Activated naive CD8-positive, alpha-beta T cell treated with anti-CD3 and anti-CD28 coated beads, Interleukin-2, amount 50 U/mL, for 16 hours (primary cell): ENCODE results near the gene MSL1.
"Not testable (repeated sequence)": the region's sequence is repeated elsewhere in the genome, so short reads cannot be mapped to it uniquely, and the experiment has no call there.

Source experiments
- DNase-seq: peaks from one replicate; pipeline ENCODE4 v3.0.0-alpha.2; 2020; ENCODE audit warnings: low read depth, low spot score

The MSL1 gene

GRCh38 chr17:40124279-40125141 lies 2.7 kb downstream of the MSL1 start:
- DNase-seq, result no peak

GRCh38 chr17:40129498-40129897 lies 7.7 kb downstream of the MSL1 start:
- no peak for DNase-seq

GRCh38 chr17:40130352-40131042 lies 8.7 kb downstream of the MSL1 start:
- no peak for DNase-seq

GRCh38 chr17:40134184-40134583 lies 12.4 kb downstream of the MSL1 start:
- no peak for DNase-seq

GRCh38 chr17:40135817-40136216 lies 14.0 kb downstream of the MSL1 start:
- no peak for DNase-seq

- no peak for DNase-seq
These were observed 17.8 kb downstream of the MSL1 start for GRCh38 chr17:40139566-40140058.

- DNase-seq, result not testable (repeated sequence)
These were observed 21.4 kb downstream of the MSL1 start for GRCh38 chr17:40143166-40143565.

- no peak for DNase-seq
These were observed 23.7 kb downstream of the MSL1 start for GRCh38 chr17:40145476-40145875.

GRCh38 chr17:40148527-40148926 lies 26.8 kb downstream of the MSL1 start:
- DNase-seq, result no peak

- no peak for DNase-seq
These were observed 28.5 kb downstream of the MSL1 start for GRCh38 chr17:40150276-40150675.

- DNase-seq, result no peak
These were observed 29.7 kb downstream of the MSL1 start for GRCh38 chr17:40151414-40151963.

- DNase-seq, result no peak
These were observed 31.9 kb downstream of the MSL1 start for GRCh38 chr17:40153603-40154236.

- DNase-seq, result no peak
These were observed 36.2 kb downstream of the MSL1 start for GRCh38 chr17:40157973-40158372.

- DNase-seq, result no peak
These were observed 36.8 kb downstream of the MSL1 start for GRCh38 chr17:40158438-40159013.

- no peak for DNase-seq
These were observed 37.7 kb downstream of the MSL1 start for GRCh38 chr17:40159456-40159855.

GRCh38 chr17:40167685-40168261 lies 46.0 kb downstream of the MSL1 start:
- no peak for DNase-seq

- no peak for DNase-seq
These were observed 46.6 kb downstream of the MSL1 start for GRCh38 chr17:40168262-40168832.

- no peak for DNase-seq
These were observed 48.6 kb downstream of the MSL1 start for GRCh38 chr17:40170325-40170724.

- DNase-seq, result no peak
These were observed 50.0 kb downstream of the MSL1 start for GRCh38 chr17:40171750-40172149.

- DNase-seq, result no peak
These were observed 51.5 kb downstream of the MSL1 start for GRCh38 chr17:40173091-40173777.
